ENCODE data around the gene PDCD10.

The PDCD10 gene

DNA sequence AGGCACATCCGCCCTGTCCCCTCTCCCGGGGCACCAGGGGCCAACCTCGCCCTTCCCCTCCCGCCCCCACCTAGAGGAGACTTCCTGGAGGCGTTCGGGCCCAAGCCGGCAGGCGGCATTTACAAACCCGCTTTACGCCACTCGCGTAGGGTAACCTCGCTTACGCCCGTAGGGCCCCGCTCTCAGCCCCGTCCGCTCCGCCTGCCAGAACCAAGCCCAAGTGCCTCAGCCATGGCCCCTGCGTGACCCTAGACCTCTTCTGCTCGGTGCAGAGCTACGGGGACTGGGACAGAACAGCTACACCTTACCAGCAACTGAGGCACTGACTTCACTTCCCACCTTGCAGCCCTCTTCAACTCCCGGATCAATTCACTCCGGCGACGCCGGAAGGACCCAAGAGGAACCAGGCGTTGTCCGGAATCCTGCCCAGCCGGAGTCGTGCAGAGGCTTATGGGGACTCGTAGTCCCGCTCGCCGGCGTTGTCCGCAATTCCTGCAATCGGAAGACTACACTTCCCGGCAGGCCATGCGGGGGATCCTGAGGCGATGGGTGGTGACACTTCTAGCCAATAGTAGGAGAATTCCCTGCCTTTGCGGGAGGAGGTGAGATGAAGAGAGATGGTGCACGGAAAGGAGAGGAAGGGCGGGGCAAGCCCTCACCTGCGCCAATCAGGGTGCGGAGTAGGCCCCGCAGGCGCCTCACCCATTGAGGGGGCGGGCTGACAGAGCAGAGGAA lies at the start of gene PDCD10:
PDCD10 (minus strand) TSS at position 395 of the 735 bp plus-strand sequence. CDS start 14,735 bp downstream, outside the sequence.
- DNase-seq (ENCODE audit: low read depth in 2 of 2) = peak; percentile 94 to 95

- no peak for DNase-seq (ENCODE audit: low read depth in 2 of 2)
Measured at GRCh38 chr3:167783781-167784180, 49.1 kb upstream of the PDCD10 start.

DNA sequence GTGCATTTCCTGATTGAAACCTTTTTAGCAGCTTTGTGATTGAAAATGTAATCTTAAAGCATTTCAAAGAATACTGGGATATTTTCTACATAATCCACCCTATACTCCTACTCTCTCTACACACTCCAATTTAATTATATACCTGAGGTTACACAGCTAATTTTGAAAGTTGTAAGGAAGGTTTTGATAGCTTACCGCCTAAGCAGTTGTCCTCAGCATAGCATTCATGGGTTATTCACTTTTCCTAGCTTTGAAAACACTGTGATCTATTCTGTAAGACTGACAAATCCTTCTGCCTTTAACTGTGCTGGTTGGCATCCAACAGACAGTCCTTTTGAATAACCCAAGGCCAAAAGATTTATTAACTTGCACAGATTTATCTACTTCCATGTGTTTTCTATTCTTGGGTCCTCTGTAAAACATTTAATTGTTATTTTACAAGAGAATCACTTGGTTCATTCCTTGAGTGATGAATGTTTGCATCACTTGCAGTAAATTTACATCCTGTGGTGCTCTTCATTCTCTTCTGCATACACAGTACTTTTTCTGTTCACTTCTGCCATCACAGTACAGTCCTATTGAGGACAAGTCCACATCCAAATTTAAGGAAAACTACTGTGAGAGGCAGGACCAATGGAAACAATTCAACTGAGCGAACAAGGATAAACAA lies 45.7 kb upstream of the PDCD10 start:
- no peak for DNase-seq (ENCODE audit: low read depth in 2 of 2)

DNA sequence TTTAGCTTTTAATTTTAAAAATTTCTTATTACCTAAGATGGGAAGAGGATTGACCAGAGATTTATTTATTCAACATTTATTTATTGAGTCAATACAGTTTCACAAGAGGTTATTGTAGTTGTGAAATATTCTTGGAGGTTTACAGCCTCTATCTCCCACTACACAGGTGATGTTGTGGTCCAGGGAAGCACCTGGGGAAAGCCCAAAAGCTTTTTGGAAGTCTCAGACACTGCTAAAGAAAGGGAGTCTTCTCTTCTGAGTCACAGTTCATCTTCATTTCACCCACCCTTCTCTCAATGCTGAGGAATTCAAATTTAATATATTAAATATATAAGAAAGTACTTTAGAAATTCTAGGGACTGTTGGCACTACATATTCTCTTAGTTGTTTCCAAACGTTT lies 42.7 kb upstream of the PDCD10 start:
- no peak for DNase-seq (ENCODE audit: low read depth in 2 of 2)

- DNase-seq (ENCODE audit: low read depth in 2 of 2) = no peak
Measured at GRCh38 chr3:167776066-167776685, 41.5 kb upstream of the PDCD10 start.

DNA sequence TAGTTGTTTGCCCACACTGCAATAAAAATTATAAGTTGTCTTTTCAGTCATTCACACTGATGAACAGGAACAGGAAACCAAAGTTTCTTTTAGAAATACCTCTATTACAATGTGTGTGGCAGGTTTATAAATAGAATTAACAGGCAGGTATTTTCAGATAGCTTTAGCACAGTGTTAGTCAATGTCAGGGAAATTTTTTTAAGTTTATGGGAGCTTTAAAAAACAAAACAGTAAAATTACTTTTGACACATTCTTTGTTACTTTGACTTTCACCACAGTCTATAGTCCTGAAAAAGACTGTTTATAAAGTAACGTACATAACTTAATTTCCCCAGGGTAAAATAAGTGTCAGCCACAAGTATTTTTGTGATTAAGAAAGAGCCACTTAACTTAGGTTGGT lies 38.9 kb upstream of the PDCD10 start:
- no peak for DNase-seq (ENCODE audit: low read depth in 2 of 2)

DNA sequence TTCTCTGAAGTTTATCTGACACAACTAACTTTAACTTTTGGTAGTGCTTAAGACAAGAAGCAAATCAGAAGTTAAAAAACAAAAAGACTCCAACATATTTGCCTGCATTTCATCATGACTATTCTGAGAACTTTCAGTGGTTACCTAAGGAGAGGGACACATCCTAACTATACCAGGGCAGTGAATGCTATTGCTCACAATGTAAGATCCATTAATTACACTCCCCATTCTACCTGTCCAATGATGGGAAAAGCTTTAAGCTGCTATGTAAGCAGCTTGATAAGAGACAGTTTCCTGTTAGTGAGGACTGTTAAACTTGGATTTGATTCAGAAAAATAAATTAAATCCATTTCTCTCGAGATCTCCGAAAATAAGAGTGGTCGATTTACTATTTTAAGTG lies 38.3 kb upstream of the PDCD10 start:
- DNase-seq (ENCODE audit: low read depth in 2 of 2) = no peak

- no peak for DNase-seq (ENCODE audit: low read depth in 2 of 2)
Measured at GRCh38 chr3:167762296-167762695, 27.6 kb upstream of the PDCD10 start.

DNA sequence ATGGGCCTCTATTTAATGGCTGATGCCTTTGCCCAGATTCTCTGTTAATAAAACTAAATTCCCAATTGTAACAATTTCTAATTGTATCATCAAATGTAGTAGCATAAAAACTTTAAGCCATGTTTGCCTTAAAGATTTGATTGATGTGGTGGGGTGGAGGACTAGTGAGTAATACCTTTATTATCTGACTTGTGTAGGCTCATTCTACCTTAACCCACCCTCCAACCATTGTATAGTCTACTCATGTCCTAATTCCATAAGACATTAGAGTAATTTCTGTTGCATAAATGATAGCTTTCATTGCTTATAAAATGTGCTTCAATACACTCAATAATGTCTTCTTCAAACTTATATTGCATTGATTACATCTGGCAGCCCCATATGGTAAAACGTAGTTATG lies 26.6 kb upstream of the PDCD10 start:
- no peak for DNase-seq (ENCODE audit: low read depth in 2 of 2)

DNA sequence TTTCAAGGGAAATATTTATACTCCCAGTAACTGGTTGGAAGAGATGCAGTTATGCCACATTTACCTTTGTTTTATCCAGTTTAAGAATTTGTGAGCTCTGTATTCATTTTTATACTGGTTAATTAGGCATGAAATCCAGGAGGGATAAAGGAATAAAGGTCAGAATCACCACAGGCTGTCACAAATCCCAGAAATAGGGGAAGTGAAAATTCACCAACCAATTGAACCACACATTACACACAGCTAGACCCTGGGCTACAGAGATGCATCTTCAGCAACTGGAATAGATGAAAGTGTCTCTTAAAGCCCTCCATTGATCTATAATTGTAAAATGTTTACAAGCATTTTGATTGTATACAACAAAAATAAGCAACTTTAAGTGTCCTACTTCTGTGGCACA lies 19.4 kb upstream of the PDCD10 start:
- DNase-seq (ENCODE audit: low read depth in 2 of 2) = no peak

GRCh38 chr3:167750272-167750971 lies 15.7 kb upstream of the PDCD10 start:
- no peak for DNase-seq (ENCODE audit: low read depth in 2 of 2)

DNA sequence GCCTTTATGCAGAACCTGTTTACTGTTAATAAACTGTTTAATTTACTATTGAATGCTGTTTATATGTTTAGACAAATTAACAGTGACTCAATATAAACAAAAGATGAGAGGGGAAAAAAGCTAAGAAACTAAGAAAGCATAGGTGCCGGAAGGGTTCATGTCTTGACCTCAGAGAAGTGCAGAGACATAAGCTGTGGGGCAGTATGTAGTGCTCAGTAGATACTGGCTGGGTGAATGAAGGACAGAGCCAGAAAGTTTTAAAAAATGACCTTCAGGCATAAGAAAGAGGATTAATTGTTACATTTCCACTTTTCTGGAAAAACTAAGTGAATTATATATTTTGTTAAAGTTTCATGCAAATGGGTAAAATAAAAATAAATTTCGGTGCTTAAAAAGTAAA lies 15.0 kb upstream of the PDCD10 start:
- DNase-seq (ENCODE audit: low read depth in 2 of 2) = no peak

DNA sequence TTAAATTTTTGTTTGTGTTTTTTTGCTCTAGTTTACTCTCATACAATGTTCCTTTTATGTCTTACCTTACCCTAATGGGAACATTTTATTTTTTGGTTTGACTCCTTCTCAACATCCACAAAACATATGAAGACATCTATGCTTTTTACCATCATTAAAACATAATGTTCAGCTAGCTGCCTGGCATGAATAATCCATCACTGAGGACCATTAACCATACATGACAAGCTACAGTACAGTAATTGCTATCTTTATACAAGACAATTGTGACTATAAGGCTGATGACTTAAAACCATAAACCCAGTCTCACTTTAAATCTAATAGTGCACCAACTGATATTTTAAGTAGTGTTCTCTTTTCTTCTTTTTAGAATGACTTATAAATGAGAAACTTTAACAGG lies 14.5 kb upstream of the PDCD10 start:
- DNase-seq (ENCODE audit: low read depth in 2 of 2) = no peak

DNA sequence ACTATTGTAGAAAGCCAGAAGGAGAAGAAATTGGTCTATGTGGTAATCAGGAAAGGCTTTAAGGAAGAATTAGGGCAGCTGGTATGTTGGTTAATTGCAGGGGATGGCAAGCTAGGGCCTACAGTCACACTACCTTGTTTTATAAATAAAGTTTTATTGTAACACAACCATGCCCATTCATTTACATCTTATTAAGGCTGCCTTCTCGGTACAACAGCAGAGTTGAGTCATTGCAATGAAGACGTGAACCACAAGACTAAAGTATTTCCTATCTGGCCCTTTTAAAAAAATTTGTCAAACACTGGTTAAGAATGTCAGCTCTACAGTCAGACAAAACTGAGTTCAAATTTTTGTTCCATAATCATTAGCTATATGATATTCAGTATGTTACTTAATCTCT lies 9.1 kb upstream of the PDCD10 start:
- no peak for DNase-seq (ENCODE audit: low read depth in 2 of 2)

- DNase-seq (ENCODE audit: low read depth in 2 of 2) = no peak
Measured at GRCh38 chr3:167742338-167742737, 7.6 kb upstream of the PDCD10 start.

- peak in 1 of 2 donors; percentile 6 for DNase-seq (ENCODE audit: low read depth in 2 of 2)
Measured at GRCh38 chr3:167740961-167741587, 6.4 kb upstream of the PDCD10 start.

- DNase-seq (ENCODE audit: low read depth in 2 of 2) = no peak
Measured at GRCh38 chr3:167739190-167739810, 4.6 kb upstream of the PDCD10 start.

DNA sequence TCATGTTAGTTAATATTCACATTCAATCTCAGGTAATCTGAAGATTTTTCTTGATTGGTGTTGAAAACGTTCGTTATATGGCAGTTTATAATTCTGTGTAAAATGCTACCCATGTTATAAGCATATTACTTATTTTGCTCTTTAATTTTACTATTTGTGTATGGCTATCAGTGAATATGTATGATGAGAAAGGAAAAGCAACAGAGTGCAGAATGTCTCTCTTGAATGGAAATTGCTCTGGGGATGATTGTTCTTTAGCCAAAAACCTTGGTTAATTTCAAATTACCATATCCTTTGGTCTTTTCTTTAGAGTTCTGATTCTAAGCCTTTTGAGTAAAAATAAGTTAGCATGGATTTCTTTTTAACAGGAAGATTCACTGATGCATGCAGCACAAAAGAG lies 3.3 kb upstream of the PDCD10 start:
- DNase-seq (ENCODE audit: low read depth in 2 of 2) = no peak

DNA sequence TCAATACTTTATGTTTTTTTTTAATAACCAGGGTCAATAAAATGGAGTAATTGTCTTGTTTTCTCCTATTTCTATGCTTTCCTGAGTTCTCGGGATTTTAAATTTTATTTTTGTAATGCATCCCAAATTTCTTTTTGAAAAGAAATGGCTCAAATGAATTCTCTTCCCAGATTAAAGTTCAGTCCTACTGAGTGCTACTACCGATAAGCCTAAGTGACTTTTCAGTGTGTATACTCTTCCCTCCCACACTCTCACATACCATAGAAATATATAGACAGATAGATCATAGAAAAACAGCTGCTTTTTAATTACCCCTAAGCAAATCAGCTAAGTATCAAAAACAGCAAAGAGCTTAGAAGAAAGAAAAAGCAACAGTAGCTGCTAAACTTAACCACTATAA lies 2.3 kb upstream of the PDCD10 start:
- DNase-seq (ENCODE audit: low read depth in 2 of 2) = no peak

- DNase-seq (ENCODE audit: low read depth in 2 of 2) = no peak
Measured at GRCh38 chr3:167736264-167736787, 1.6 kb upstream of the PDCD10 start.
